Fibroblast of lung (primary cell): ENCODE data around the gene DNM3. TPM values are rescaled to one million over a fixed set of nuclear protein-coding genes. Genes with fewer than 3 reads are reported as not detected.

Experiments used
- DNase-seq, 2 donors: peaks; one replicate each; pipeline versions ENCODE4 v3.0.0 to v3.0.0-alpha.2; 2010; ENCODE audit warnings: low read depth in 2 of 2
- H2AFZ ChIP-seq: 2 replicates; pipeline ENCODE4 v1.5.1; 2012; ENCODE audit warnings: low read length, control low read depth, inconsistent platforms
- H3K27ac ChIP-seq: 2 replicates; pipeline ENCODE4 v1.5.1; 2011; ENCODE audit warnings: low read length, control low read depth; ENCODE audit not compliant: insufficient read depth
- H3K27me3 ChIP-seq: 2 replicates; pipeline ENCODE4 v1.5.1; 2011; ENCODE audit warnings: mild to moderate bottlenecking, low read length; ENCODE audit not compliant: control insufficient read depth, insufficient read depth
- H3K36me3 ChIP-seq: 2 replicates; pipeline ENCODE4 v1.5.1; 2011; ENCODE audit warnings: low read length; ENCODE audit not compliant: control insufficient read depth, insufficient read depth
- H3K4me1 ChIP-seq: 2 replicates; pipeline ENCODE4 v1.5.1; 2011; ENCODE audit warnings: low read length; ENCODE audit not compliant: control insufficient read depth, insufficient read depth; ENCODE audit errors: extremely low read depth
- H3K4me2 ChIP-seq: 2 replicates; pipeline ENCODE4 v1.5.1; 2011; ENCODE audit warnings: low read length, control low read depth; ENCODE audit not compliant: insufficient read depth; ENCODE audit errors: extremely low read depth
- H3K4me3 ChIP-seq, 4 experiments: fragments of 200-600 bp in 1 of 4; sonication (generic) in 1 of 4; replicated peaks in 1 of 4; 2 replicates each; pipeline ENCODE4 v1.5.1; 2011 to 2016; ENCODE audit warnings: low read length in 4 of 4, low read depth in 3 of 4, mild to moderate bottlenecking in 3 of 4, control low read depth in 2 of 4, inconsistent platforms in 1 of 4, mixed read lengths in 1 of 4; ENCODE audit not compliant: insufficient read depth in 1 of 4; ENCODE audit errors: control extremely low read depth in 1 of 4
- H3K79me2 ChIP-seq: 2 replicates; pipeline ENCODE4 v1.5.1; 2012; ENCODE audit warnings: mild to moderate bottlenecking, low read length, inconsistent platforms; ENCODE audit not compliant: control insufficient read depth, insufficient read depth
- H3K9ac ChIP-seq: 2 replicates; pipeline ENCODE4 v1.5.1; 2011; ENCODE audit warnings: mild to moderate bottlenecking, low read length, control low read depth; ENCODE audit not compliant: insufficient read depth
- H3K9me3 ChIP-seq: 2 replicates; pipeline ENCODE4 v1.5.1; 2012; ENCODE audit warnings: low read depth, low read length; ENCODE audit not compliant: control insufficient read depth, insufficient read depth
- H4K20me1 ChIP-seq: 2 replicates; pipeline ENCODE4 v1.5.1; 2011; ENCODE audit warnings: low read length; ENCODE audit not compliant: control insufficient read depth, insufficient read depth; ENCODE audit errors: extremely low read depth
- EZH2 ChIP-seq: IDR thresholded peaks from 2 replicates; pipeline ENCODE4 v1.5.1; 2012; ENCODE audit warnings: low read length, control low read depth, mild to moderate bottlenecking; ENCODE audit errors: missing control alignments
- polyA plus RNA-seq, 2 donors: library from polyadenylated mRNA; depleted of rRNA in 1 of 2; stranded (reverse) in 1 of 2; unstranded in 1 of 2; fragments of >200 nt; gene quantifications; 2 replicates each; pipeline ENCODE4 v1.2.1, GENCODE V29; 2011 to 2012; ENCODE audit warnings: missing spikeins in 1 of 2
- total RNA-seq: library from RNA; depleted of rRNA; stranded (reverse); fragments of >200 nt; gene quantifications from 2 replicates; pipeline ENCODE4 v1.2.1, GENCODE V29; 2014
- TF ChIP-seq, protein P1 (sequence below), 2 donors: IDR thresholded peaks in 1 of 2; conservative IDR thresholded peaks in 1 of 2; 1 replicate in 1 of 2; 2 replicates in 1 of 2; pipeline ENCODE4 v1.5.1; 2011 to 2012; ENCODE audit warnings: low read length in 2 of 2, control low read depth in 1 of 2, inconsistent platforms in 1 of 2, low read depth in 1 of 2, mild to moderate bottlenecking in 1 of 2

DNM3 gene
- total and polyA plus RNA-seq, 2 donors (not counting 1 experiment from before 2014, with no cell fraction given) = 1.6 to 3.6 TPM

DNA sequence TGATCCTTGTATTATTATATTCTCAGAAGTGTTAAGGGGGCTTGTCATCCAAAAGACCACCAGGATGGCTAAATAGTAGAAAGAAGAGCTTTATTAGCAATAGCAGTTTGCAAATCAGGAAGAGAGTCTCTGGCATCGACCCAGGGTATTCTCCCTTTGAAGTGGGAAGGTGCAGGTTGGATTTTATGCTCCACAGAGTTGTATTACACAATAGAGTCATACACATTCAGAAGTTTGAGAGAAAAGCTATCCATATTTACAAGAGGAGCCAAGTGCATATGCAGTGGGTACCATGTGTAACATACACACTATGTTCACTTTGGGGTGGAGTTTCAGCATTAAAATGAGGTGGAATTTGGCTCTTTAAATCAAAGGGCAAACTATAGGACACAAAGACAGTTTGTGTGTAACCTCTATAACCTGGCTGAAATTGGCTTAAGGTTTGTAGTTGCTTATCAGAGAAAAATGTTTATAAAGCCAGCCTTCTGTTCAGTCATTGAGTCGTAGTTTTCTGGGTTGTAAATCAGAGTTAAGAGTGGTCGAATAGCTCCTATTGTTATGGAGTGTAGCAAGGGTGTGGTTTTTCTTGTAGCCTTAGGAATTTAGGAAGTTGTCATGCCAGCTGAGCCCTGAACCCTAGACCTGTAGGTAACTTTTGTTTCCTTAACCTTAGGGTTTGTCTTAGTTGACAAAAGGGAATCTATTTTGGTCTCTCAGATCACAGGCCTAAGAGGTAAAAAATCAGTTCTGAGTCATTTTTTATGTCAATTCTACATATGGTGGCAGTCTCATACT is 125.3 kb downstream of the DNM3 start:
- Histone ChIP-seq H3K79me2 (no peaks in the 10 kb centered on the region), H3K4me2 (no peak overlapping the region), H3K27me3 (no peaks in the 10 kb centered on the region), H3K36me3 (no peaks in the 10 kb centered on the region), H2AFZ (no peak overlapping the region), H3K9ac (no peak overlapping the region), H3K4me3 (no peak overlapping the region), H3K4me1 (no peaks in the 10 kb centered on the region), H3K27ac (no peak overlapping the region), H3K9me3 (no peaks in the 10 kb centered on the region), H4K20me1 (no peaks in the 10 kb centered on the region)
- TF ChIP-seq, protein P1, sequence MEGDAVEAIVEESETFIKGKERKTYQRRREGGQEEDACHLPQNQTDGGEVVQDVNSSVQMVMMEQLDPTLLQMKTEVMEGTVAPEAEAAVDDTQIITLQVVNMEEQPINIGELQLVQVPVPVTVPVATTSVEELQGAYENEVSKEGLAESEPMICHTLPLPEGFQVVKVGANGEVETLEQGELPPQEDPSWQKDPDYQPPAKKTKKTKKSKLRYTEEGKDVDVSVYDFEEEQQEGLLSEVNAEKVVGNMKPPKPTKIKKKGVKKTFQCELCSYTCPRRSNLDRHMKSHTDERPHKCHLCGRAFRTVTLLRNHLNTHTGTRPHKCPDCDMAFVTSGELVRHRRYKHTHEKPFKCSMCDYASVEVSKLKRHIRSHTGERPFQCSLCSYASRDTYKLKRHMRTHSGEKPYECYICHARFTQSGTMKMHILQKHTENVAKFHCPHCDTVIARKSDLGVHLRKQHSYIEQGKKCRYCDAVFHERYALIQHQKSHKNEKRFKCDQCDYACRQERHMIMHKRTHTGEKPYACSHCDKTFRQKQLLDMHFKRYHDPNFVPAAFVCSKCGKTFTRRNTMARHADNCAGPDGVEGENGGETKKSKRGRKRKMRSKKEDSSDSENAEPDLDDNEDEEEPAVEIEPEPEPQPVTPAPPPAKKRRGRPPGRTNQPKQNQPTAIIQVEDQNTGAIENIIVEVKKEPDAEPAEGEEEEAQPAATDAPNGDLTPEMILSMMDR (conservative IDR thresholded peaks at IDR 0.05 in 1 of 2, IDR thresholded peaks at IDR 0.05 in 1 of 2; ENCODE audit: low read depth in 1 of 2, low read length in 2 of 2) = no peak
- TF ChIP-seq EZH2 = no peak
- no peak for DNase-seq

GRCh38 chr1:171969226-171969625 is 127.9 kb downstream of the DNM3 start:
- no peak overlapping the region for H3K9ac ChIP-seq
- H4K20me1 ChIP-seq = no peaks in the 10 kb centered on the region
- H3K79me2 ChIP-seq = no peaks in the 10 kb centered on the region
- no peak overlapping the region for H3K4me2 ChIP-seq
- no peak for DNase-seq
- H2AFZ ChIP-seq = no peak overlapping the region
- H3K27ac ChIP-seq = no peak overlapping the region
- H3K27me3 ChIP-seq = no peaks in the 10 kb centered on the region
- no peak overlapping the region for H3K4me3 ChIP-seq
- H3K36me3 ChIP-seq = no peaks in the 10 kb centered on the region
- TF ChIP-seq, protein P1 (conservative IDR thresholded peaks at IDR 0.05 in 1 of 2, IDR thresholded peaks at IDR 0.05 in 1 of 2; ENCODE audit: low read depth in 1 of 2, low read length in 2 of 2) = no peak
- TF ChIP-seq EZH2 = no peak
- no peaks in the 10 kb centered on the region for H3K9me3 ChIP-seq
- H3K4me1 ChIP-seq = no peaks in the 10 kb centered on the region

- no peaks in the 10 kb centered on the region for H4K20me1 ChIP-seq
- DNase-seq = no peak
- TF ChIP-seq, protein P1 (conservative IDR thresholded peaks at IDR 0.05 in 1 of 2, IDR thresholded peaks at IDR 0.05 in 1 of 2; ENCODE audit: low read depth in 1 of 2, low read length in 2 of 2) = no peak
- no peak for TF ChIP-seq EZH2
- no peak overlapping the region for H3K27ac ChIP-seq
- no peaks in the 10 kb centered on the region for H3K9me3 ChIP-seq
- no peak overlapping the region for H3K9ac ChIP-seq
- no peaks in the 10 kb centered on the region for H3K79me2 ChIP-seq
- H3K36me3 ChIP-seq = no peaks in the 10 kb centered on the region
- no peaks in the 10 kb centered on the region for H3K27me3 ChIP-seq
- H3K4me3 ChIP-seq = no peak overlapping the region
- no peaks in the 10 kb centered on the region for H3K4me1 ChIP-seq
- no peak overlapping the region for H3K4me2 ChIP-seq
- H2AFZ ChIP-seq = no peak overlapping the region
Measured at GRCh38 chr1:171969813-171970212, 128.5 kb downstream of the DNM3 start.
